ENCODE data around the gene DDI2.
A peak's percentile ranks its signal among the peaks of the same experiment; 100 is the strongest.

DDI2 gene

DNA sequence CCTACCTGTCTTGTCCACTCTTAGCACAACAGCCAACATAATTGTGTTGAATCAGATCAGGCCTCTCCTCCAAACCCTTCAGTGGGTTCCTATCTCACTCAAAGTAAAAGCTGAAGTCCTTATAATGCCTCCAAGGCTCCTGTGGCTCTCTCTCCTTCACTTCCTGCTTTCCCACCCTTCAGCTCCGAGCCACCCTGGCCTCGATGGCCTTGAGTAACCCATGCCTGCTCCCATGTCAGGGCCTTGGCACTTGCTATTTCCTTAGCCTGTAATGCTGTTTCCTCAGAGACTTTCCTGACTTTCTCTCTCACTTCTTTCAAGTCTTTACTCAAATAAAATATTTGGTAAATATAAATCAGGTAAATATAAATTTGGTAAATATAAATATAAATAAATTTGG, 58.8 kb downstream of the DDI2 start:
- H3K27ac ChIP-seq (ENCODE audit: low read depth, low read length): no peak overlapping the region
- H3K27me3 ChIP-seq (ENCODE audit: control insufficient read depth in 5 of 5, insufficient read depth in 4 of 5, low read length in 5 of 5): no peaks in the 10 kb centered on the region
- H3K9me3 ChIP-seq (ENCODE audit: control insufficient read depth in 5 of 5, low read length in 5 of 5): no peaks in the 10 kb centered on the region
- no peaks in the 10 kb centered on the region for H3K36me3 ChIP-seq (ENCODE audit: control insufficient read depth in 5 of 5, insufficient read depth in 5 of 5, low read length in 5 of 5)
- H3K4me3 ChIP-seq (ENCODE audit: low read depth in 1 of 5, low read length in 5 of 5): peak overlapping the region in 1 of 5 donors; percentile 29
- no peak overlapping the region for H3K9ac ChIP-seq (ENCODE audit: low read length in 5 of 5)
- peaks cover 2 to 22% (median 14%) of the 10 kb centered on the region in 5 donors for H3K4me1 ChIP-seq (ENCODE audit: control insufficient read depth in 5 of 5, insufficient read depth in 5 of 5, low read length in 5 of 5)

DNA sequence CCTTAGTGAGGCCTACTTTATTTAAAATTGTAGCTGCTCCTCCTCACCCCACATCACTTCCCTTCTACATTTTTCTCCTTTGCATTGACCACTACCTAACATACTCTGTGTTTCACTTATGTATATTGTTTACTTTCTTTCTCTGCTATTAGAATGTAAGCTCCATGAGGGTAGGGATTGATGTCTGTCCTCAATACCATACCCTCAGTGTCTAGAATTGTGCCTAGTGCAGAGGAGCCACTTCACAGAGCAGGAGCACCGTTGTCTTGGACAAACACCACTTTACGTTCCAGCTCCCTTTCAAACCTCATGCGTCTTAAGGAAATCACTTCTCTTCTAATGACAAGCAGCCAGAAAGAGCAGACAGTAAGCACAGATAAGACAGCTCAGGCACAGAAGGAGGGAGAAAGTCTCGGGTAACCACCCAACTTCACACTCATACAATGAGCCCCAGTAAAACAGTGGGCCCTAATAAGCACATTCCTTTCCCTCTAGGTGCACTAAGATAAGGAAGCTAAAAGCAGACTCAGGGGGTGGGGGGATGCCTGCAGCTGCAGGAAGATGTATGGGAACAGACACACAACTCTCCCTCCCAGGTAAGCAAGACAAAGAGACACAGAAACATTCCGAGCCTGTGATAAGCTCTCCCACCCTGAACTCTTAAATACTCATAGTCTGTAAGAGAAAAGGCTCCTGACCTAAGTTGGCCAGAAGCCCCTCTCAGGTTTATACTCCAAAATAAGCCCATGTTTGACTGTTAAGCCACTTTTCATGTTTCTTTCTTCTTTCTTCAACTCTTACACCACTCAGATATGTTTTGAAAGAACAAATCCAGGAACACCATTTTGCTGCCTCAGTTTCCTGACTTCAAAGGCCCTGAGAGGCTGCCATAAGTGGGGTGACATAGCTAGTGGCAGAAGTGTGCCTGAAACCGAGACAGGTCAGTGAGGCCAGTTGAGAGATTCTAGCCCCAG, 59.7 kb downstream of the DDI2 start:
- Histone ChIP-seq H3K4me1 (ENCODE audit: control insufficient read depth in 5 of 5, insufficient read depth in 5 of 5, low read length in 5 of 5) (peaks cover 5 to 30% (median 19%) of the 10 kb centered on the region in 5 donors), H3K27ac (ENCODE audit: low read depth, low read length) (no peak overlapping the region), H3K27me3 (ENCODE audit: control insufficient read depth in 5 of 5, insufficient read depth in 4 of 5, low read length in 5 of 5) (no peaks in the 10 kb centered on the region), H3K36me3 (ENCODE audit: control insufficient read depth in 5 of 5, insufficient read depth in 5 of 5, low read length in 5 of 5) (no peaks in the 10 kb centered on the region), H3K9ac (ENCODE audit: low read length in 5 of 5) (no peak overlapping the region), H3K4me3 (ENCODE audit: low read depth in 1 of 5, low read length in 5 of 5) (no peak overlapping the region), H3K9me3 (ENCODE audit: control insufficient read depth in 5 of 5, low read length in 5 of 5) (no peaks in the 10 kb centered on the region)

DNA sequence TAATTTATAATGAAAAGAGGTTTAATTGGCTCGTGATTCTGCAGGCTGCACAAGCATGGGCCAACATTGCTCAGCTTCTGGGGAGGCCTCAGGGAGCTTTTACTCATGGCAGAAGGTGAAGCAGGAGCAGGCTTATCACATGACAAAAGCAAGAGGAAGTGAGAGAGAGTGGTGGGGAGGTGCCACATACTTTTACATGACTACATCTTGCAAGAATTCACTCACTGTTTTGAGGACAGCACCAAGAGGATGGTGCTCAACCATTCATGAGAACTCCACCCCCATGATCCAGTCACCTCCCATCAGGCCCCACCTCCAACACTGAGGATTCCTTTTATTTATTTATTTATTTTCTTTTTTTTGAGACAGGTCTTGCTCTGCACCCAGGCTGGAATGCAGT, 61.3 kb downstream of the DDI2 start:
- Histone ChIP-seq H3K9ac (ENCODE audit: low read length in 5 of 5) (no peak overlapping the region), H3K4me3 (ENCODE audit: low read depth in 1 of 5, low read length in 5 of 5) (no peak overlapping the region), H3K27ac (ENCODE audit: low read depth, low read length) (no peak overlapping the region), H3K27me3 (ENCODE audit: control insufficient read depth in 5 of 5, insufficient read depth in 4 of 5, low read length in 5 of 5) (no peaks in the 10 kb centered on the region), H3K9me3 (ENCODE audit: control insufficient read depth in 5 of 5, low read length in 5 of 5) (no peaks in the 10 kb centered on the region), H3K4me1 (ENCODE audit: control insufficient read depth in 5 of 5, insufficient read depth in 5 of 5, low read length in 5 of 5) (peaks cover 5 to 37% (median 25%) of the 10 kb centered on the region in 5 donors), H3K36me3 (ENCODE audit: control insufficient read depth in 5 of 5, insufficient read depth in 5 of 5, low read length in 5 of 5) (no peaks in the 10 kb centered on the region)

DNA sequence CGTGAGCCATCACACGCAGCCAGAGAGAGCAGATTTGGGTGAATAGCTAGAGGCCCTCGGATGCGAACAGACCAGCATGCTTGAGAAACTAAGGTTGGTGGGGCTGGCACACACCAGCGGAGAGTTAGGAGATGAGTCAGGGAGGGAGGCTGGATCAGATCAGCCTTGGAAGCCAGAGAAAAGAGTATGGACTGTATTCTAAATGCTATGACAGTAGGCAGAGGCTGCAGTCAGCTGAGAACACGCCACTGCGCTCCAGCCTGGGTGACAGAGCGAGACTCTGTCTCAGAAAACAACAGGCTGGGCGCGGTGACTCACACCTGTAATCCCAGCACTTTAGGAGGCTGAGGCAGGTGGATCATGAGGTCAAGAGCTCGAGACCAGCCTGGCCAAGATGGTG, 62.9 kb downstream of the DDI2 start:
- peaks cover 5 to 40% (median 29%) of the 10 kb centered on the region in 5 donors for H3K4me1 ChIP-seq (ENCODE audit: control insufficient read depth in 5 of 5, insufficient read depth in 5 of 5, low read length in 5 of 5)
- H3K9me3 ChIP-seq (ENCODE audit: control insufficient read depth in 5 of 5, low read length in 5 of 5): no peaks in the 10 kb centered on the region
- H3K4me3 ChIP-seq (ENCODE audit: low read depth in 1 of 5, low read length in 5 of 5): no peak overlapping the region
- H3K9ac ChIP-seq (ENCODE audit: low read length in 5 of 5): no peak overlapping the region
- no peaks in the 10 kb centered on the region for H3K36me3 ChIP-seq (ENCODE audit: control insufficient read depth in 5 of 5, insufficient read depth in 5 of 5, low read length in 5 of 5)
- peak overlapping the region; percentile 93 for H3K27ac ChIP-seq (ENCODE audit: low read depth, low read length)
- H3K27me3 ChIP-seq (ENCODE audit: control insufficient read depth in 5 of 5, insufficient read depth in 4 of 5, low read length in 5 of 5): no peaks in the 10 kb centered on the region

DNA sequence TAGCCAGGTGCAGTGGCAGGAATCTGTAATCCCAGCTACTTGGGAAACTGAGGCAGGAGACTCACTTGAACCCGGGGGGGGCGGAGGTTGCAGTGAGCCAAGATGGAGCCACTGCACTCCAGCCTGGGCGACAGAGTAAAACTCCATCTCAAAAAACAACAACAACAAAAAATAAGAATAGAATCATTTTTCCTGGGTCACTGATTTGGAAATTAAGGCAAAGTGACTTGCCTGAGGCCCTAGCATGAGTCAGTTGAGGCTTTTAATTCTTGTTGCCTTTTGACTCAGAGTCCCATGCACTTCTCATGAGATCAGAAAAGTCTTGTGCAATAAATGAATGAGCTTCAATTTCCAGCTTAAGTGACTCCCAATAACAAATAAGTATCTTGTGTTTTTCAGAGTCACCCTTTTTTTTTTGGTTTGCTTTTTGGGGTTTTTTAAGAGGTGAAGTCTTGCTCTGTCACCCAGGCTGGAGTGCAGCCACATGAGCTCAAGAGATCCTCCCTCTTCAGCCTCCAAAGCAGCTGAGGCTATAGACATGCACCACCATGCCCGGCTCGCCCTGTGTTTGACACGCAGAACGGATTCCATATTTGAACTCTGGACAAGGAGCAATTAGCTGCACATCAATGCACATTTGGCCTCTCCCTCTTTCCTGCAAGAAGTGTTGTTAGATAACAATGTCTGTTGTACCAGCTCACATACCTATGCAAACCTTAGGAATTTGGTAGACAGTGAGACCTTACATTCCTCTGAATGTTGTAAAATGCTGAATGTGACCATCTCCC, 63.5 kb downstream of the DDI2 start:
- Histone ChIP-seq H3K9ac (ENCODE audit: low read length in 5 of 5) (peak overlapping the region in 3 of 5 donors; percentile 11 to 59 (median 50)), H3K4me3 (ENCODE audit: low read depth in 1 of 5, low read length in 5 of 5) (no peak overlapping the region), H3K27me3 (ENCODE audit: control insufficient read depth in 5 of 5, insufficient read depth in 4 of 5, low read length in 5 of 5) (no peaks in the 10 kb centered on the region), H3K27ac (ENCODE audit: low read depth, low read length) (peak overlapping the region; percentile 93), H3K9me3 (ENCODE audit: control insufficient read depth in 5 of 5, low read length in 5 of 5) (no peaks in the 10 kb centered on the region), H3K4me1 (ENCODE audit: control insufficient read depth in 5 of 5, insufficient read depth in 5 of 5, low read length in 5 of 5) (peaks cover 5 to 42% (median 35%) of the 10 kb centered on the region in 5 donors), H3K36me3 (ENCODE audit: control insufficient read depth in 5 of 5, insufficient read depth in 5 of 5, low read length in 5 of 5) (no peaks in the 10 kb centered on the region)

DNA sequence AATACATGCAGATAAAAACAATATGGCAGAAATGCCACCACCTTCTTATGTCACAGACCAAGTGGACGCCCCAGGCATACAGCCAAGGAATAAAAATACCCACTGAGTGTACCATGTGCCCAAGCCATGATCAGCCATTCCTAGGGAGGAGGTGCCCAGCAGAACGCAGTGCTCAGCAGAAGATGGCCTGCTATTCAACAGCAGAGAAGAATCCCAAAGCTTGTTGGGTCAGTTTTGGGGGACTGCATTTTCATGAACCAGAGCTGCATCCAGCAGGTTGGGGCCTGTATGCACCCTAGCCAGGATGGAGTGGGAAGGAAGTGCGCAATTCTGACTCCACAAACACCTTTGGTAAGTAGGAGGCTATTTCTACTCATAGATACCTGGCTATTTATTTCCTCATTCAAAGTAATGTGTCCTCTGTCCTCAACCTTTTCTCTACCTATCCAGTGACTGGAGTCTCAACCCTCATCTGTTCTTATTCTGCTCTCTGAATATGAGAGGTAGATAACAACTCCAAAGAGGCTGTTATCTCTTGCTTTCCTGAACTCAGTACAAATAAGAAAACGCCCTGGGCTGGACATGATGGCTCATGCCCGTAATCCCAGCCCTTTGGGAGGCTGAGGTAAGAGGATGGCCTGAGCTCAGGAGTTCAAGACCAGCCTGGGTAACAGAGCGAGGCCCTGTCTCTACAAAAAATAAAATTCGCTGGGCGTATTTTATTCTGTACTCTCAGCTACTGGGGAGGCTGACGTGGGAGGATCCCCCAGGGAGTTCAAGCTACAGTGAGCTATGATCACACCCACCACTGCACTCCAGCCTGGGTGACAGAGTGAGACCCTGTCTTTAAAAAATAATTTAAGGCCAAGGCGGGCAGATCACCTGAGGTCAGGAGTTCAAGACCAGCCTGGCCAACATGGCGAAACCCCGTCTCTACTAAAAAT, 64.4 kb downstream of the DDI2 start:
- H3K27me3 ChIP-seq (ENCODE audit: control insufficient read depth in 5 of 5, insufficient read depth in 4 of 5, low read length in 5 of 5): no peaks in the 10 kb centered on the region
- H3K36me3 ChIP-seq (ENCODE audit: control insufficient read depth in 5 of 5, insufficient read depth in 5 of 5, low read length in 5 of 5): no peaks in the 10 kb centered on the region
- no peaks in the 10 kb centered on the region for H3K9me3 ChIP-seq (ENCODE audit: control insufficient read depth in 5 of 5, low read length in 5 of 5)
- peak overlapping the region; percentile 93 for H3K27ac ChIP-seq (ENCODE audit: low read depth, low read length)
- H3K4me3 ChIP-seq (ENCODE audit: low read depth in 1 of 5, low read length in 5 of 5): no peak overlapping the region
- H3K4me1 ChIP-seq (ENCODE audit: control insufficient read depth in 5 of 5, insufficient read depth in 5 of 5, low read length in 5 of 5): peaks cover 3 to 46% (median 39%) of the 10 kb centered on the region in 5 donors
- H3K9ac ChIP-seq (ENCODE audit: low read length in 5 of 5): peak overlapping the region in 2 of 5 donors; percentile 52 to 59

DNA sequence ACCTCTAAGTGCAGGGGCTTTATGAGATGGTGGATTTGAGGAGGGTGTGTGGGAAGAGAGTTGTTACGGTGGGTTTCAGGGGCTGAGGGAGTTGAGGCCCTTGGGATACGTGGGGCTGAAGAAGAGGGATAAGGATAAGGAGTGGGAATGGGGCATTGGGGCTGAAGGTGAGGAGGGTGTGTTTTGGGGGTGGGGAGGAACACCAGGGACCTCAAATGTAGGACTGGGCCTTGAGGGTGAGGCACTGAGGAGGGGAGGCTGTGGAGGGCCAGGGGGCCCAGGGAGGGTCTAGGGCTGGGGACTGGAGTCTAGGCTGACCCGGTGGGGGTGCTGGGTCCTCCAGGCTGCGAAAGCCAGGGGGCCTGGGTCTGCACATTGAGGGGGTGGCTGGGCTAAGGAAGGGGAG, 65.7 kb downstream of the DDI2 start:
- Histone ChIP-seq H3K9ac (ENCODE audit: low read length in 5 of 5) (peak overlapping the region in 2 of 5 donors; percentile 6 to 97), H3K9me3 (ENCODE audit: control insufficient read depth in 5 of 5, low read length in 5 of 5) (no peaks in the 10 kb centered on the region), H3K4me3 (ENCODE audit: low read depth in 1 of 5, low read length in 5 of 5) (no peak overlapping the region), H3K27me3 (ENCODE audit: control insufficient read depth in 5 of 5, insufficient read depth in 4 of 5, low read length in 5 of 5) (no peaks in the 10 kb centered on the region), H3K36me3 (ENCODE audit: control insufficient read depth in 5 of 5, insufficient read depth in 5 of 5, low read length in 5 of 5) (no peaks in the 10 kb centered on the region), H3K4me1 (ENCODE audit: control insufficient read depth in 5 of 5, insufficient read depth in 5 of 5, low read length in 5 of 5) (peaks cover 3 to 50% (median 39%) of the 10 kb centered on the region in 5 donors), H3K27ac (ENCODE audit: low read depth, low read length) (peak overlapping the region; percentile 93)

DNA sequence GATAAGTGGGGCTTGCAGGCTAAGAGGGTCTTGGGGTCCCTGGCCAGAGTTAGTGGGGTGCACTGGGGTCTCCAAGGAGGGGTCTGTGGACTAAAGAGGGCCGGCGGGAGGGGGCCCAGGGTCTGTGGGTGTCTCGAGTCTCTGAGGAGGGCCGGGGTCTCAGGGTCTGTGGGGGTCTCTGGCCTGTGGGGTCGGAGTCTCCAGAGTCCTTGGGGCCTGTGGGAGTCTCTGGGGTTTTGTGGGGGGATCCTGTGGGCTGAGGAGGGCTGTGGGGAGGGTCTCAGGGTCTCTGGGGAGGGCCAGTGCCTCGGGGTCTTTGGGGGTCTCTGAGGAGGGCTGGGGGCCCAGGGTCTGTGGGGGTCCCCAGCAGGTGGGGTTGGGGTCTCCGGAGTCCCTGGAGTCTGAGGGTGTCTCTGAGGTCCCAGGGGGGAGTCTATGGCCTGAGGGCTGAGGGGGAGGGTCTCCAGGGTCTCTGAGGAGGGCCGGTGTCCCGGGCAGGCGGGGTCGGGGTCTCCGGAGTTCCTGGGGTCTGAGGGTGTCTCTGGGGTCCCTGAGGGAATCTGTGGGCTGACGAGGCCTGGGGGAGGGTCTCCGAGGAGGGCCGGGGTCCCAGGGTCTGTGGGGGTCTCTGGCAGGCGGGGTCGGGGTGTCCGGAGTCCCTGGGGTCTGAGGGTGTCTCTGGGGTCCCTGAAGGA, 66.2 kb downstream of the DDI2 start:
- Histone ChIP-seq H3K27me3 (ENCODE audit: control insufficient read depth in 5 of 5, insufficient read depth in 4 of 5, low read length in 5 of 5) (no peaks in the 10 kb centered on the region), H3K9me3 (ENCODE audit: control insufficient read depth in 5 of 5, low read length in 5 of 5) (no peaks in the 10 kb centered on the region), H3K9ac (ENCODE audit: low read length in 5 of 5) (peak overlapping the region; percentile 90 to 99 (median 98)), H3K27ac (ENCODE audit: low read depth, low read length) (peak overlapping the region; percentile 93), H3K4me3 (ENCODE audit: low read depth in 1 of 5, low read length in 5 of 5) (peak overlapping the region in 4 of 5 donors; percentile 70 to 81 (median 73)), H3K4me1 (ENCODE audit: control insufficient read depth in 5 of 5, insufficient read depth in 5 of 5, low read length in 5 of 5) (peaks cover 3 to 50% (median 39%) of the 10 kb centered on the region in 5 donors), H3K36me3 (ENCODE audit: control insufficient read depth in 5 of 5, insufficient read depth in 5 of 5, low read length in 5 of 5) (no peaks in the 10 kb centered on the region)

DNA sequence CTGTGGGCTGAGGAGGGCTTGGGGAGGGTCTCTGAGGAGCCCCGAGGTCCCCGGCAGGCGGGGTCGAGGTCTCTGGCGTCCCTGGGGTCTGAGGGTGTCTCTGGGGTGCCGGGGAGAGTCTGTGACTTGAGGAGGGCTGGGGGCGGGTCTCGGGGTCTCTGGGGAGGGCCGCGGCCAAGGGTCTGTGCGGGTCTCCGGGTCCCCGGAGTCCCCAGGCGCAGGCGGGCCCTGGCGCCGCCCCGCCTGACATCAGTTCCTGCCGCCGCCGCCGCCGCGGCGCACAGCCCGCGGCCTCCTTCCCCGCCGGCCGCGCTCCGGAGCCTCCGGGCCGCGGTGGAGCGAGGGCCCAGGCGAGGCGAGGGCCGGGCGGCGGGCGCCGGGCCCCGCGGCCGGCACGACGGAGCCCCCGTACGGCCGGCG, 66.8 kb downstream of the DDI2 start, which contains the start of gene PLEKHM2:
Gene PLEKHM2, plus strand, starts transcription at position 279 of the 420 bp plus-strand sequence. CDS start 239 bp downstream, outside the sequence.
- Histone ChIP-seq H3K4me1 (ENCODE audit: control insufficient read depth in 5 of 5, insufficient read depth in 5 of 5, low read length in 5 of 5) (peaks cover 3 to 50% (median 39%) of the 10 kb centered on the region in 5 donors), H3K4me3 (ENCODE audit: low read depth in 1 of 5, low read length in 5 of 5) (peak within 1 kb of the TSS; percentile 81 to 87 (median 81)), H3K36me3 (ENCODE audit: control insufficient read depth in 5 of 5, insufficient read depth in 5 of 5, low read length in 5 of 5) (peaks cover 0 to 1% (median 0%) of the 10 kb centered on the region in 5 donors), H3K9ac (ENCODE audit: low read length in 5 of 5) (peak within 1 kb of the TSS; percentile 90 to 99 (median 98)), H3K27me3 (ENCODE audit: control insufficient read depth in 5 of 5, insufficient read depth in 4 of 5, low read length in 5 of 5) (no peaks in the 10 kb centered on the region), H3K9me3 (ENCODE audit: control insufficient read depth in 5 of 5, low read length in 5 of 5) (no peaks in the 10 kb centered on the region), H3K27ac (ENCODE audit: low read depth, low read length) (peak within 1 kb of the TSS; percentile 93)

Data from subcutaneous abdominal adipose tissue (tissue), 5 donors.